ENCODE measurements around the gene LAPTM5. TPM values are rescaled to one million over a fixed set of nuclear protein-coding genes. Genes with fewer than 3 reads are reported as not detected.
A peak's percentile ranks its signal among the peaks of the same experiment; 100 is the strongest.

LAPTM5 gene
- total RNA-seq, 2 experiments from 2014 or later, result 174 to 214 TPM

GRCh38 chr1:30747033-30748008 lies 10.3 kb downstream of the LAPTM5 start:
- H3K9me3 Mint-ChIP-seq (ENCODE audit: low read depth), result no peaks in the 10 kb centered on the region
- peak overlapping the region; percentile 71 for H3K4me3 Mint-ChIP-seq
- intact Hi-C loops (cut with DNase I, micrococcal nuclease), result loop anchor here (2.0 to 5.0 kb wide), 5 partner anchors 29 to 1525 kb away; partner anchors contain the start of gene PUM1 (in 1 of the 2)
- ATAC-seq, result no peak
- CTCF ChIA-PET, result interaction anchor here (0.7 to 3.4 kb wide), 7 partner anchors 9 to 41 kb away, joined by 3 to 20 read pairs (median 4); partner anchors contain the start of gene LAPTM5
- no peak for DNase-seq
- peaks cover 34% of the 10 kb centered on the region for H3K36me3 Mint-ChIP-seq (ENCODE audit: low read depth)
- peaks cover 99% of the 10 kb centered on the region for H3K4me1 Mint-ChIP-seq
- peak overlapping the region; percentile 99 for H3K27ac Mint-ChIP-seq
- POLR2A ChIA-PET, result no interaction called here
- H3K27me3 Mint-ChIP-seq, result no peaks in the 10 kb centered on the region

GRCh38 chr1:30746212-30747032 lies 11.2 kb downstream of the LAPTM5 start:
- peaks cover 98% of the 10 kb centered on the region for H3K4me1 Mint-ChIP-seq
- no peaks in the 10 kb centered on the region for H3K27me3 Mint-ChIP-seq
- H3K9me3 Mint-ChIP-seq (ENCODE audit: low read depth), result no peaks in the 10 kb centered on the region
- DNase-seq (no peak), ATAC-seq (no peak)
- H3K4me3 Mint-ChIP-seq, result peak overlapping the region; percentile 71
- peak overlapping the region; percentile 99 for H3K27ac Mint-ChIP-seq
- ChIA-PET CTCF (interaction anchor here (0.7 to 6.1 kb wide), 8 partner anchors 9 to 42 kb away, joined by 3 to 47 read pairs (median 4); no protein-coding TSS in a partner anchor), POLR2A (interaction anchor here (1.4 kb wide), 1 partner anchor 10 kb away, joined by 5 read pairs; no protein-coding TSS in a partner anchor)
- intact Hi-C loops (cut with DNase I, micrococcal nuclease), result loop anchor here in 1 of 2 experiments (5.0 kb wide), 3 partner anchors 306 to 1526 kb away; partner anchors contain the start of gene PUM1
- peaks cover 40% of the 10 kb centered on the region for H3K36me3 Mint-ChIP-seq (ENCODE audit: low read depth)

- H3K27me3 Mint-ChIP-seq, result no peaks in the 10 kb centered on the region
- peak overlapping the region; percentile 71 for H3K4me3 Mint-ChIP-seq
- intact Hi-C loops (cut with DNase I, micrococcal nuclease), result loop anchor here in 1 of 2 experiments (5.0 kb wide), 3 partner anchors 306 to 1526 kb away; partner anchors contain the start of gene PUM1
- ChIA-PET CTCF (interaction anchor here (0.7 to 6.1 kb wide), 6 partner anchors 13 to 37 kb away, joined by 3 to 47 read pairs (median 4); no protein-coding TSS in a partner anchor), POLR2A (interaction anchor here (1.4 kb wide), 1 partner anchor 10 kb away, joined by 5 read pairs; no protein-coding TSS in a partner anchor)
- DNase-seq (peak; percentile 52), ATAC-seq (no peak)
- peaks cover 46% of the 10 kb centered on the region for H3K36me3 Mint-ChIP-seq (ENCODE audit: low read depth)
- H3K4me1 Mint-ChIP-seq, result peaks cover 99% of the 10 kb centered on the region
- no peaks in the 10 kb centered on the region for H3K9me3 Mint-ChIP-seq (ENCODE audit: low read depth)
- peak overlapping the region; percentile 99 for H3K27ac Mint-ChIP-seq
Observed at GRCh38 chr1:30745834-30746208, 11.8 kb downstream of the LAPTM5 start.

DNA sequence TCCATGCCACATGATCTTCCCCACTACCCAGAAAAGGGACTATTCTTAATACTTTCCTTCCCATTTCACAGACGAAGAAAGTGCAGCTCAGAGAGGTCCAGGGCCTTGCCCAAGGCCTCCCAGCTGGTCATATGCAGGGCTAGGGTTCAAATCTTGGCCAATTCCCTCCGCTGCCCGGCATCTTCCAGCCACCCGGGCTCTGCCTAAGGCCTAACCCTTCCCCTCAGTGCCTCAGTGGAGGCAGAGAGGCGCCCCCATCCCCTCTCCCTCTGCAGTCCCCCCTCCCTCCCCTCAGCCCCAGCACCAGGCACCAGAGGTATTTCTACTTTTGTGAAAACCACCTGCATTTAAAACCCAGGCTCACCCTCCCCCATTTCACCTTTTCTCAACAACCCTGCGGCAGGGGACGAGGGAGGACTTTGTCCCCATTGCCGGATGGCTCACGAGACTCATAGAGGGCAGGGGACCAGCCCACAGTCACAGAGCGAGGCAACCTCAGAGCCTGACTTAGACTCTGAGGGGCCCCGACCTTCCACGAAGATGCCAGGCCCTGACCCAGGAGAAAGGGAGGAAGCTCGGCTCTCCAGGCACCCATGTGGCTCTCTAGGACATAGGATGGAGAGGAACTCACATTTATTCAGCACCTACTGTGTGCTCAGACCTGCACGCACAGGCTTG lies 12.3 kb downstream of the LAPTM5 start:
- H3K4me1 Mint-ChIP-seq, result peaks cover 99% of the 10 kb centered on the region
- CTCF ChIA-PET, result interaction anchor here (1.0 to 6.1 kb wide), 7 partner anchors 9 to 38 kb away, joined by 3 to 47 read pairs (median 12); partner anchors contain the start of gene LAPTM5
- H3K27me3 Mint-ChIP-seq, result no peaks in the 10 kb centered on the region
- DNase-seq (peak; percentile 46), ATAC-seq (no peak)
- H3K9me3 Mint-ChIP-seq (ENCODE audit: low read depth), result no peaks in the 10 kb centered on the region
- intact Hi-C loops (cut with DNase I, micrococcal nuclease), result loop anchor here in 1 of 2 experiments (5.0 kb wide), 3 partner anchors 307 to 1527 kb away; partner anchors contain the start of gene PUM1
- H3K36me3 Mint-ChIP-seq (ENCODE audit: low read depth), result peaks cover 50% of the 10 kb centered on the region
- peak overlapping the region; percentile 99 for H3K27ac Mint-ChIP-seq
- POLR2A ChIA-PET, result interaction anchor here (1.4 to 2.4 kb wide), 3 partner anchors 9 to 16 kb away, joined by 5 to 13 read pairs (median 5); no protein-coding TSS in a partner anchor
- H3K4me3 Mint-ChIP-seq, result peak overlapping the region; percentile 71

DNA sequence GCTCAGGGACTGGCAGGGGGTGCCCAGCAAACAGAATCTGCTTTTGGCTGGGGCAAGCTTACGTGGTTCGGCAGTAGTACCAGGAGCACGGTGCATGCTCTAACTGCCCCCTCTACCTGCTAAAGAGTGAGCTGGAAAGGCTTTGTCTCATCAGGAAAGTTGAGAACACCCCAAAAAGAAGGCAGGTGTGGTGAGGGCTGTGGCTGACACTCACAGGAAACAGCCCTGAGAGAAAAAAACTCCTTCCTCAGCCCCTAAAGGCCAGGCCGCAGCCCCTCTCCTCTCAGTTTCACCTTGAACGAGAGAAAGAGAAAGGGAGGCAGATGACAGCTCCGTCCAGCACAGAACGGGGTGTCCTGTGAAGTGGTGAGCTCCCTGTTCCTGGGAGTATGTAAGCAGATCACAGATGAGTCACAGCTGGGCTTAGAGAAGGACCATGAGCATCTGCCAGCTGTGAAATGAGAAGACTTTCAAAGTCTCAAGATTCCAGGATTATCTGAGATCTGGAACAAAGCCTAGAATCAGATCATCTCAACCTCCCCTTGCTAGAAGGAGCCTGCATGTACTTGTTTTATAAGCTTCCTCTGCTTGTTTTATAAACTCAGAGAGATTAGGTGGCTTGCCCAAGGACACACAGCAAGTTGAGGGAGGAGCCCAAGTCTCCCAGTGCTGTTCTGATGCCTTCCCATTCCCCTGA lies 13.4 kb downstream of the LAPTM5 start:
- Mint-ChIP-seq H3K36me3 (ENCODE audit: low read depth) (peaks cover 51% of the 10 kb centered on the region), H3K4me3 (peak overlapping the region; percentile 71), H3K27me3 (no peaks in the 10 kb centered on the region), H3K9me3 (ENCODE audit: low read depth) (no peaks in the 10 kb centered on the region), H3K27ac (peak overlapping the region; percentile 99), H3K4me1 (peaks cover 95% of the 10 kb centered on the region)
- ChIA-PET CTCF (interaction anchor here (0.6 to 6.1 kb wide), 10 partner anchors 10 to 180 kb away, joined by 3 to 47 read pairs (median 11); partner anchors contain the start of gene LAPTM5), POLR2A (interaction anchor here (0.8 to 2.4 kb wide), 6 partner anchors 10 to 25 kb away, joined by 3 to 15 read pairs (median 6); partner anchors contain the start of gene LAPTM5)
- intact Hi-C loops (cut with DNase I, micrococcal nuclease), result loop anchor here in 1 of 2 experiments (1.0 kb wide), 1 partner anchor 12 kb away; no protein-coding TSS in a partner anchor
- ATAC-seq (peak; percentile 34), DNase-seq (peak; percentile 68)

GRCh38 chr1:30743584-30744059 lies 14.0 kb downstream of the LAPTM5 start:
- Mint-ChIP-seq H3K4me3 (peak overlapping the region; percentile 59), H3K27ac (peak overlapping the region; percentile 99), H3K27me3 (no peaks in the 10 kb centered on the region), H3K4me1 (peaks cover 91% of the 10 kb centered on the region), H3K9me3 (ENCODE audit: low read depth) (no peaks in the 10 kb centered on the region), H3K36me3 (ENCODE audit: low read depth) (peaks cover 53% of the 10 kb centered on the region)
- peak; percentile 78 for ATAC-seq
- ChIA-PET CTCF (interaction anchor here (0.9 to 6.1 kb wide), 8 partner anchors 10 to 180 kb away, joined by 3 to 47 read pairs (median 17); partner anchors contain the start of gene LAPTM5), POLR2A (interaction anchor here (0.6 to 2.4 kb wide), 9 partner anchors 8 to 181 kb away, joined by 3 to 15 read pairs (median 5); partner anchors contain the start of gene LAPTM5)
- peak; percentile 81 for DNase-seq
- intact Hi-C loops (cut with DNase I, micrococcal nuclease), result loop anchor here (1.0 to 2.0 kb wide), 4 partner anchors 13 to 36 kb away; partner anchors contain the start of gene LAPTM5 (in 1 of the 2)

DNA sequence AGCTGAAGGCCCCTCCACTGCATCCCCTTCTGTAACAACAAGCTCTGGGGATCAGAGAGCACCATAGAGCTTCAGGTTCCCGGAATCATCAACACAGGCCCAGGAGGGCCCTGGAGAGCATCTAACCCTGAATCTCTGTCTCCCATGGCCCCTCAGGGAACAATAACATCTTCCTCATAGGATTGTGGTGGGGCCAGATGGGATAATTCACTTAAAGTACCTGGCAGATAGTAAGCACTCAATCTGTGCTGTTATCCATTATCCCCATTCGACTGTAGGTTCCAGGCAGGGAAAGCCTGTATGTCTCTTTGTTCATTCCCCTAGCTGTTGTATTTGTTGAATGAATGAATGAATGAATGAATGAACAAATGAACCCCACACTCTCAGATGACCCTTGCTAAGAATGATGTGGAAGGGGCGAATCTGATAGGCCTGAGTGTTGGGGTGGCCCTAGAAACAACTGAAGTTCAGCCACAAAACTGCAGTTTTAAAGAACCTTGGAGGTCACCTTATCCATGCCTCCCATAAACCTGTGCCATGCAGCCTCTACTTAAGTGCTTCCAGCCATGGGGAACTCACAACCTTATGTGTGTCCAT lies 14.5 kb downstream of the LAPTM5 start:
- peaks cover 87% of the 10 kb centered on the region for H3K4me1 Mint-ChIP-seq
- no peaks in the 10 kb centered on the region for H3K9me3 Mint-ChIP-seq (ENCODE audit: low read depth)
- H3K4me3 Mint-ChIP-seq, result peak overlapping the region; percentile 59

GRCh38 chr1:30742300-30742962 lies 15.1 kb downstream of the LAPTM5 start:
- H3K27ac Mint-ChIP-seq, result peak overlapping the region; percentile 99
- no peaks in the 10 kb centered on the region for H3K9me3 Mint-ChIP-seq (ENCODE audit: low read depth)
- CTCF ChIA-PET, result interaction anchor here (0.7 to 6.1 kb wide), 7 partner anchors 10 to 40 kb away, joined by 3 to 47 read pairs (median 22); partner anchors contain the start of gene LAPTM5
- peaks cover 80% of the 10 kb centered on the region for H3K4me1 Mint-ChIP-seq
- H3K36me3 Mint-ChIP-seq (ENCODE audit: low read depth), result peaks cover 58% of the 10 kb centered on the region
- no peaks in the 10 kb centered on the region for H3K27me3 Mint-ChIP-seq
- DNase-seq, result no peak
- intact Hi-C loops (cut with DNase I, micrococcal nuclease), result loop anchor here in 1 of 2 experiments (2.0 kb wide), 1 partner anchor 14 kb away; the partner anchor contains the start of gene LAPTM5
- POLR2A ChIA-PET, result interaction anchor here (0.9 to 1.2 kb wide), 2 partner anchors 10 to 19 kb away, joined by 3 to 4 read pairs; no protein-coding TSS in a partner anchor
- H3K4me3 Mint-ChIP-seq, result no peak overlapping the region
- no peak for ATAC-seq

More for the DNA sequence above, 14.5 kb downstream of the LAPTM5 start:
- no peaks in the 10 kb centered on the region for H3K27me3 Mint-ChIP-seq
- DNase-seq (no peak), ATAC-seq (no peak)
- H3K36me3 Mint-ChIP-seq (ENCODE audit: low read depth), result peaks cover 58% of the 10 kb centered on the region
- peak overlapping the region; percentile 99 for H3K27ac Mint-ChIP-seq
- intact Hi-C loops (cut with DNase I, micrococcal nuclease), result loop anchor here (1.0 to 2.0 kb wide), 3 partner anchors 14 to 36 kb away; partner anchors contain the start of gene LAPTM5 (in 1 of the 2)
- POLR2A ChIA-PET, result interaction anchor here (0.6 to 2.4 kb wide), 9 partner anchors 9 to 182 kb away, joined by 3 to 15 read pairs (median 4); partner anchors contain the start of gene LAPTM5
- CTCF ChIA-PET, result interaction anchor here (0.7 to 6.1 kb wide), 8 partner anchors 10 to 40 kb away, joined by 3 to 47 read pairs (median 17); partner anchors contain the start of gene LAPTM5

Measured in activated CD4-positive, alpha-beta T cell treated with anti-CD3 and anti-CD28 coated beads for 36 hours (primary cell).